PC-9 (cell line): Measurements from ENCODE around the gene SORT1.

Experiments used
- CTCF ChIP-seq: fragments of 200-600 bp; sonication (generic); conservative IDR thresholded peaks from 2 replicates; pipeline ENCODE4 v1.6.1; 2017; ENCODE audit warnings: mixed run types, antibody characterized with exemption, mild to moderate bottlenecking, moderate library complexity
- EZH2 ChIP-seq: fragments of 200-600 bp; sonication (generic); IDR thresholded peaks from 2 replicates; pipeline ENCODE4 v1.8.0; 2017; ENCODE audit warnings: antibody characterized with exemption, low read depth

- TF ChIP-seq CTCF: no peak
- no peak for TF ChIP-seq EZH2
Observed at GRCh38 chr1:109319114-109319513, 78.6 kb downstream of the SORT1 start.
